Hematopoietic multipotent progenitor cell treated with erythropoietin and hydrocortisone succinate and interleukin-3 and kit ligand, for 15 days (in vitro differentiated cells): ENCODE measurements around the gene TYRP1.

Source experiments
- DNase-seq: peaks from one replicate; pipeline ENCODE4 v3.0.0-alpha.2; 2015; ENCODE audit warnings: low spot score

TYRP1 gene

GRCh38 chr9:12732971-12733370, 39.8 kb downstream of the TYRP1 start:
- DNase-seq, result no peak

GRCh38 chr9:12735665-12736064, 42.5 kb downstream of the TYRP1 start:
- no peak for DNase-seq

GRCh38 chr9:12737871-12738270, 44.7 kb downstream of the TYRP1 start:
- DNase-seq, result no peak

GRCh38 chr9:12739014-12739652, 45.9 kb downstream of the TYRP1 start:
- DNase-seq, result no peak

GRCh38 chr9:12740845-12741244, 47.7 kb downstream of the TYRP1 start:
- no peak for DNase-seq

GRCh38 chr9:12748016-12748415, 54.8 kb downstream of the TYRP1 start:
- DNase-seq, result no peak

- DNase-seq, result no peak
These were observed 55.8 kb downstream of the TYRP1 start for GRCh38 chr9:12748954-12749353.

GRCh38 chr9:12753931-12754330, 60.7 kb downstream of the TYRP1 start:
- no peak for DNase-seq

- DNase-seq, result no peak
These were observed 66.6 kb downstream of the TYRP1 start for GRCh38 chr9:12759761-12760160.
